Activated T-cell treated with anti-CD3 and anti-CD28 coated beads for 4 hours (primary cell): ENCODE data around the gene FBXO34.

ENCODE experiments used
- DNase-seq: peaks from one replicate; pipeline ENCODE4 v3.0.0-alpha.2; 2020

FBXO34 gene

DNA sequence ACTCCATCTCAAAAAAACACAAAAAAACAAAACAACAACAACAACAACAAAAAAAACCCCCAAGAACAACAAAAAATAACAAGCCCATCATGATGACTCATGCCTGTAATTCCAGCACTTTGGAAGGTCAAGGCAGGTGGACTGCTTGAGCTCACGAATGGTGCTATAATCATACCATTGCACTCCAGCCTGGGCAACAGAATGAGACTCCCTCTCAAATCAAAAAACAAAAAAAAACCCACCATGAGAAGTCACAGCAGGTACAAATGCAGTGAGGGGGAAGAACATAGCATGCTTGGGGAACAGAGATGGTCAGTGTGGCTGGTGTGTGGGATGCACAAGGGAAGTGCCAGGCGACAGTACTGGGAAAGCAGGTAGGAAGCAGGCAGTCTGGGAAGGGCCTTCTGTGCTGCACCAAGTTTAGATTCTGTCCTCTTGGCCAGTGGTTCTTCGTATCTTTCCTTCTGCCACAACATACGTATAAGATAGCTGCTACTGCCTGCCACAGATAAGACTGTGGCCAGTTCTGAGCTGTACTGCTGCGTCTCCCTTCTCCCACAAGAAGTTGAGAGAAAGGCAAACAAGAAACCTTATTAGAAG is 112.4 kb downstream of the FBXO34 start:
- no peak for DNase-seq

DNA sequence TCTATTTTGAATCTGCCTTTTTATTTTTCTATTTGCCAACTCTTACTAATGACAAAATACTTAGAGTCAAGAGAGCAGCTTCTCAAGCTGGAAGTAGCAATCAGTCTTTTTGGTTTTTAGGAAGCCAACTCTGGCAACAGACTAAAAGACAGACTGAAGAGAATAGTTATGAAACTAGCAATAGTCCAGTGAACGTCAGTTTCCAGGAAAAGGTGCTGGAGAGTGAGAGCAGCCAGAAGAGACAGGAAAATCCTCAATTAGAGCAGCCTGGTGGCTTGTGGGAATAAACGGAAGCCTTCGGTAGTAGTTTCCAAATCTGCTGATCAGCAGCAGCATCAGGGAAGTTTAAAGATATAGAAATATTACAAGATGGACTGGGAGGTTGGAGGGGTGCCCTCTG is 113.3 kb downstream of the FBXO34 start:
- DNase-seq = no peak

DNA sequence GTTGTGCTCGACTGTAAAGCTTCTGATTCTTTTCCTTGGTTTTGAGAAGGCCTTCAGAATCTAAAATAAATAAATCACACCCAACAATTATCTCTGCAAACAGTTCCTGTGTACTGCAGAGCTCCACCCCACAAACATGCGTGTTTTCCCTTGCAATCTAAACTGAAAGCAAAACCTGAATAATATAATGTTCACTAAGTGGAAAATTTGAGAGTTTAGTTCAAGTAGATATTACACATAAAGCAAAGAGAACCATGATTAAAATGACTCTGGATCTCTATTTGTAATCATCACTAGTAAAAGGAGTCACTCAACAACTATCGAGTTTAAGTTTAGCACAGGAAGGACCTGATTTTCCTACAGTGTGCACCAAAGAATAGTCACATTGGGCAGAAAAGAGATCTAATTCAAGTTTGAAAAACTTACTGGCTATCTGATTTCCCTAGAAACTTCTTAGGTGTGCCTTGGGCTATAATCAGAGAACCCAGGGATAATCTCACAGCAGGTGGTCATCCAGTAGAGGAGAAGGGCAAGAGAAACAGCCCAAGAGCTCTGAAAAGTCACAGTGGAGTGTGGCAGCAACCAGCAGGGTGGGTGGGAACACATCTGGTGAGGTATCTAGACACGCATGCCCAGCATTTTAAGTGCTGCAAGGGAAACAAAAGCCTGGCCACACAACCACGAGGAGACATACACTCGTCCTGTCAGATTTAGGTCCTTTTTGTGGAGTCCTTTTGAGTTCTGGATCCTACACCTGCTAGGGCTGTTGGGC is 115.0 kb downstream of the FBXO34 start:
- no peak for DNase-seq

DNA sequence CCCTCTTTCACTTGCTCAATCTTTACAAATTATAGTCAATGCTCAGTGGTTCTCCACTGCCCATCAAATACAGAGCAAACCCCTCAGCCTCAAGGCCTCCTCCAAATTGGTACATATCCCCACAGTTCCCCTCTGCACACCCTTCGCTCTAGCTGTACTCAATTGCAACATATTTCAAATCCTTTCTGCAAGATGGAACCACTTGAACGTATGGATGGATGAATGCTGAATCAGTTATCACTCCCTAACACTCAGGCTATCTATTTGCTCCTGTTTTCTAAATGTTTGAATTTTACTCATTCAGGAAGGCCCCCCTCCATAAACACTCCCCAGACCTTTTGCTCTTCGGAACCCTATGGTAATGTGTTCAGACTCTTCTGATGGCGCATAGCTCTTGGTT is 115.9 kb downstream of the FBXO34 start:
- no peak for DNase-seq

DNA sequence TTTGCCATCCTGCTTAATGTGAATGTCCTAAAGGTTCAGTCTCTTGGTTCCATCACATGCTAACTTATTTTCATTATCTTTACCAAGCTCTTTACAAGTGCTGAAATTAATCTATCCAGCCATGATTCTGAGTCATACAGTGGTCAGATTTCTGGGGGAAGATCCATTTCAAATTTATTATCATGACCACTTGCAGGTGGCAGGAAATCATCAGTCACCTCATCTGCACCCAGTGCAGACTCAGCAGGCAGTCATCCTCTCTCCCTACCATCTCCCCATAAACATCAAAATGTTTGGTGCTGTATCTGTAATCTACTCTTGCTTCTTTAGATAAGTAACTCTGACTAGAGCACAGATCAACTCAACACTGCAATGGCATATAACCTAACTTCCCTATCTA is 116.9 kb downstream of the FBXO34 start:
- DNase-seq = no peak

DNA sequence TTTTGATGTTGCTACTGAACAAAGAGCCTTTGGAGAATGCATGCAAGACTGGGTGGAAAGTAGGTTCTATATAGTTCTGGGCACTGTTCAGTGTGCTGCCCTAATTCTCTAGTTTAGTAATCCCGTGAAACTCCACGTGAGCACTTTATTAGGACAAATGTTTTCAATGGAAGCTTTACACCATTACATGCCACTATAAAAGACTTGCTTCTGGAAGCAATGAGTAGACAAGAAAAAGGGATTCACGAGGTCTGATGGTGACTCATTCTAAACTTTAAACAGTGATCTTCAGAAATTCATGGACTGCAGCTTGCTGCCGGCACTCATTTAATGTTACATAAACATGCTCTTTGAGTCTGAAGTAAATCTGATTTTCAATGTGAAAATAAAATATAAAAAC is 118.1 kb downstream of the FBXO34 start:
- DNase-seq = no peak

DNA sequence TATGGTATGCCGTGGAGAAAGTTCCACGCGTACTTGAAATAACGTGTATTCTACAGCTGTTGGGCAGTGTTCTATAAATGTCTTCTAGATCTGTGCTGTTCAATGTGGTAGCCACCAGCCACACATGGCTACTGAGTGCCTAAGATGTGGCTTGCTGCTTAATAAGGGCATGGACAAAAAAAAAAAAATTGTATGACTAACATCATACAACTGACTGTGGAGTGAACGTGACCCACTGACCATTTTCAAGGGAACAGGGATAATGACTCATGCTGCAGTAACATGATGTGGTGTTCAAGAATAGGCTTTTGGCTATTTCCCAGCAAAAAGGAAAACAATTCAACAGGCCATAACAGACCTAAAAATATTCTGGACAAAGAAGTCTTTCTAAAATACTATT is 127.5 kb downstream of the FBXO34 start:
- no peak for DNase-seq

DNA sequence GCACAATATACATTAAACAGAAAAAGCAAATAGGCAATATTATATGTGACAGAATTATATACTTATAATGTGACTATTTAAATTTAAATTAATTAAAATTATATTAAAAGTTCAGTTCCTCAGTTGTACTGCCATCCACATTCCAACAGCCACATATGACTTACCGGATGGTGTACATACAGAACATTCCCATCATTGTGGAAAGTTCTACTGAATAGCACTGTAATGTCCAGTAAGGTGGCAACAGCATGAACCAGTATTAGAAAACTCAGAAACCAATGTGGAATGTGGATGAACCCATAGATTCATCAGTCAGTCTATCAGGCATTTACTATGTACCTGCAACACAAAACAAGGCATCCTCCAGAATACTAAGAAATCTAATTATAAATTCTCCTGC is 128.0 kb downstream of the FBXO34 start:
- DNase-seq = no peak

DNA sequence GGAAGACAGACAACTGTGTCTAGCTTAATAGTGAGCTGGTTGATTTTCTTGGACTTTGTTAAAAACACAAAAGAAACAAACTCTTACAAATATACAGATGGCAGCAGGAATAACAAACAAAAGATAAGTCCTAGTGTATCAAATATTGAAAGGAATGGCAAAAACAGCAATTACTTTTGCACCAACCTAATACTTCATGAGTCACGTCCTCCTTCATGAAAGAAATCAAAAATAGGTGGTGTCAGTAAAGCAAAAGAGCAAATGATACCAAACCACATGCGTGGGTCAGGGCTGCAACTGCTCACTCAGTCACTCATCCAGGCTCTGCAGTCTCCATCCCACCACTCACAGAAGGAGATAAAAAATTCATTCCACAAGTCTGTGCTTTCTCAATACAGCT is 128.6 kb downstream of the FBXO34 start:
- no peak for DNase-seq

DNA sequence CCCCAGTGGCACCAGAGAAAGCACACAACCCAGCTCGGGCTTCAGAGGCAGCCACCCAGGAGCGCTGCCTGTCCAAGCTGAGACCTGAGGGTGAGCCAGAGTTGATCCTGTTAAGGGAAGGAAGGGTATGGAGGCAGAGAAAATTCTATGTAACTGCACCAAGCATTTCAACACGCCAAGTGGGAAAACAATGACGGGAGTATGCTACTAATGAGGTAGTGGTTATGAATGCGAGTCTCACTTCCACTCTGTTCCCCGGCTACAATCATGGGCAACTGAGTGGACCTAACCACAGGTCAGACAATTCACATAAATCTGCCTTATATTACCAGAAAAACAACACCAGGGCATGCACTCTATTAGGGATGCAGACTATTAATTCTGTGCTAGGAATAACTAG is 130.5 kb downstream of the FBXO34 start:
- DNase-seq = no peak
